Measurements from ENCODE around the gene TMEM14A. TPM values are rescaled to one million over a fixed set of nuclear protein-coding genes. Genes with fewer than 3 reads are reported as not detected.
A peak's percentile ranks its signal among the peaks of the same experiment; 100 is the strongest.

TMEM14A gene
- total and polyA plus RNA-seq, 9 of the 15 experiments (the other 6 are each of a cell fraction or from before 2014, with no cell fraction given), result 3.5 to 43.3 (median 8.5) TPM

DNA sequence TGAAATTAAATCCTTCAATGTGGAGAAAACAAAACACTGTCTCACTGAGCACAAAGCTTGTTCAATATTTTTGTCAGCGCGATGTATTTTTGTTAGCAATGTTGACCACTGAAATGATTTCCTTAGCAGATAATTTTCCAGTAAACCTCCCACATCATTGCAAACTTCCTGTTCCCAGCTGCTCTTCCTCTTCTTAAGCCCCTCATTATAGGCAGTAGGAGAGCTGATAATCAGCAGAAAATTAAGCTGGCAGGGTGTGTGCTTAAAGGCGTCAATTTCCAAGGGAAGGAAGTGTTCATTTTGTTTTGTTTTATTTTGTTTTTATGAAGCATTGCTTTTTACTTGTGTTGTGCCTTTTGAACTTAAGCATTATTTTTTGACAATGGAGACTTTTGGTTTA, 29.1 kb upstream of the TMEM14A start (continued):
- no peak for TF ChIP-seq SRSF9 (IDR thresholded peaks at IDR 0.05; ENCODE audit: borderline replicate concordance, low read depth, low read length)
- TF ChIP-seq, protein P1, sequence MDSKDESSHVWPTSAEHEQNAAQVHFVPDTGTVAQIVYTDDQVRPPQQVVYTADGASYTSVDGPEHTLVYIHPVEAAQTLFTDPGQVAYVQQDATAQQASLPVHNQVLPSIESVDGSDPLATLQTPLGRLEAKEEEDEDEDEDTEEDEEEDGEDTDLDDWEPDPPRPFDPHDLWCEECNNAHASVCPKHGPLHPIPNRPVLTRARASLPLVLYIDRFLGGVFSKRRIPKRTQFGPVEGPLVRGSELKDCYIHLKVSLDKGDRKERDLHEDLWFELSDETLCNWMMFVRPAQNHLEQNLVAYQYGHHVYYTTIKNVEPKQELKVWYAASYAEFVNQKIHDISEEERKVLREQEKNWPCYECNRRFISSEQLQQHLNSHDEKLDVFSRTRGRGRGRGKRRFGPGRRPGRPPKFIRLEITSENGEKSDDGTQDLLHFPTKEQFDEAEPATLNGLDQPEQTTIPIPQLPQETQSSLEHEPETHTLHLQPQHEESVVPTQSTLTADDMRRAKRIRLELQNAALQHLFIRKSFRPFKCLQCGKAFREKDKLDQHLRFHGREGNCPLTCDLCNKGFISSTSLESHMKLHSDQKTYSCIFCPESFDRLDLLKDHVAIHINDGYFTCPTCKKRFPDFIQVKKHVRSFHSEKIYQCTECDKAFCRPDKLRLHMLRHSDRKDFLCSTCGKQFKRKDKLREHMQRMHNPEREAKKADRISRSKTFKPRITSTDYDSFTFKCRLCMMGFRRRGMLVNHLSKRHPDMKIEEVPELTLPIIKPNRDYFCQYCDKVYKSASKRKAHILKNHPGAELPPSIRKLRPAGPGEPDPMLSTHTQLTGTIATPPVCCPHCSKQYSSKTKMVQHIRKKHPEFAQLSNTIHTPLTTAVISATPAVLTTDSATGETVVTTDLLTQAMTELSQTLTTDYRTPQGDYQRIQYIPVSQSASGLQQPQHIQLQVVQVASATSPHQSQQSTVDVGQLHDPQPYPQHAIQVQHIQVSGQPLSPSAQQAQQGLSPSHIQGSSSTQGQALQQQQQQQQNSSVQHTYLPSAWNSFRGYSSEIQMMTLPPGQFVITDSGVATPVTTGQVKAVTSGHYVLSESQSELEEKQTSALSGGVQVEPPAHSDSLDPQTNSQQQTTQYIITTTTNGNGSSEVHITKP (IDR thresholded peaks at IDR 0.05; ENCODE audit: partially characterized antibody), result no peak
- TF ChIP-seq RBBP5 (IDR thresholded peaks at IDR 0.05; ENCODE audit: borderline replicate concordance, insufficient read depth, low read length, poor library complexity, severe bottlenecking), result no peak
- peak; percentile 52 for TF ChIP-seq EP300 (IDR thresholded peaks at IDR 0.05; ENCODE audit: low read length)
- TF ChIP-seq PCBP1 (IDR thresholded peaks at IDR 0.05; ENCODE audit: low read depth, low read length, poor library complexity, severe bottlenecking), result no peak
- no peak for TF ChIP-seq CREM (IDR thresholded peaks at IDR 0.05; ENCODE audit: low read depth)
- peak; percentile 19; the same call in 1 of the 2 replicates for TF ChIP-seq ZEB2 (IDR thresholded peaks at IDR 0.05)
- TF ChIP-seq CBX8 (IDR thresholded peaks at IDR 0.05; ENCODE audit: borderline replicate concordance, extremely low read depth, low read depth, low read length, poor library complexity, severe bottlenecking), result no peak
- TF ChIP-seq, protein P2, sequence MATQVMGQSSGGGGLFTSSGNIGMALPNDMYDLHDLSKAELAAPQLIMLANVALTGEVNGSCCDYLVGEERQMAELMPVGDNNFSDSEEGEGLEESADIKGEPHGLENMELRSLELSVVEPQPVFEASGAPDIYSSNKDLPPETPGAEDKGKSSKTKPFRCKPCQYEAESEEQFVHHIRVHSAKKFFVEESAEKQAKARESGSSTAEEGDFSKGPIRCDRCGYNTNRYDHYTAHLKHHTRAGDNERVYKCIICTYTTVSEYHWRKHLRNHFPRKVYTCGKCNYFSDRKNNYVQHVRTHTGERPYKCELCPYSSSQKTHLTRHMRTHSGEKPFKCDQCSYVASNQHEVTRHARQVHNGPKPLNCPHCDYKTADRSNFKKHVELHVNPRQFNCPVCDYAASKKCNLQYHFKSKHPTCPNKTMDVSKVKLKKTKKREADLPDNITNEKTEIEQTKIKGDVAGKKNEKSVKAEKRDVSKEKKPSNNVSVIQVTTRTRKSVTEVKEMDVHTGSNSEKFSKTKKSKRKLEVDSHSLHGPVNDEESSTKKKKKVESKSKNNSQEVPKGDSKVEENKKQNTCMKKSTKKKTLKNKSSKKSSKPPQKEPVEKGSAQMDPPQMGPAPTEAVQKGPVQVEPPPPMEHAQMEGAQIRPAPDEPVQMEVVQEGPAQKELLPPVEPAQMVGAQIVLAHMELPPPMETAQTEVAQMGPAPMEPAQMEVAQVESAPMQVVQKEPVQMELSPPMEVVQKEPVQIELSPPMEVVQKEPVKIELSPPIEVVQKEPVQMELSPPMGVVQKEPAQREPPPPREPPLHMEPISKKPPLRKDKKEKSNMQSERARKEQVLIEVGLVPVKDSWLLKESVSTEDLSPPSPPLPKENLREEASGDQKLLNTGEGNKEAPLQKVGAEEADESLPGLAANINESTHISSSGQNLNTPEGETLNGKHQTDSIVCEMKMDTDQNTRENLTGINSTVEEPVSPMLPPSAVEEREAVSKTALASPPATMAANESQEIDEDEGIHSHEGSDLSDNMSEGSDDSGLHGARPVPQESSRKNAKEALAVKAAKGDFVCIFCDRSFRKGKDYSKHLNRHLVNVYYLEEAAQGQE (IDR thresholded peaks at IDR 0.05; ENCODE audit: borderline replicate concordance), result no peak
- TF ChIP-seq, protein P2 (CRISPR knock-in tag; IDR thresholded peaks at IDR 0.05; ENCODE audit: low read depth), result no peak
- TF ChIP-seq SP2 (IDR thresholded peaks at IDR 0.05; ENCODE audit: extremely low read depth, low read depth, low read length, poor library complexity, severe bottlenecking), result no peak
- TF ChIP-seq TCFL5 (CRISPR knock-in tag; conservative IDR thresholded peaks at IDR 0.05), result no peak
- no peak for TF ChIP-seq PHF8 (IDR thresholded peaks at IDR 0.05; ENCODE audit: borderline replicate concordance, low read length)
- no peak for TF ChIP-seq RBM25 (IDR thresholded peaks at IDR 0.05; ENCODE audit: low read depth, low read length, severe bottlenecking)
- TF ChIP-seq FOXM1 (IDR thresholded peaks at IDR 0.05; ENCODE audit: low read depth), result peak; percentile 33; the same call in 1 of the 2 replicates
- no peak for TF ChIP-seq FOXM1 (CRISPR knock-in tag; IDR thresholded peaks at IDR 0.05; ENCODE audit: low read depth)
- TF ChIP-seq SMAD2 (IDR thresholded peaks at IDR 0.05; ENCODE audit: low read depth, low read length), result no peak

Measured in K562 (cell line).